K562 (cell line): ENCODE measurements around the gene BANP. TPM values are rescaled to one million over a fixed set of nuclear protein-coding genes. Genes with fewer than 3 reads are reported as not detected.

Experiments used
- ATAC-seq: fragments of 200-7000 bp; cut with Tn5 transposase; 3 replicates; pipeline ENCODE4 v1.9.1; 2020; ENCODE audit warnings: moderate library complexity
- BruUV-seq: library from RNA; stranded (reverse); fragments of 400-500 nt; replicated peaks from 2 replicates; lab custom pipeline; 2021; lab: Mats Ljungman, UMichigan
- CTCF ChIA-PET: fragments of 300-600 bp; formaldehyde crosslinking; extraction: SDS; loops from one replicate; lab custom pipeline; 2021; ENCODE audit warnings: low intra/inter-chr PET ratio; lab: Yijun Ruan, JAX
- POLR2A ChIA-PET: fragments of 300-600, 350-650 bp; sonication (Branson Sonifier 250); formaldehyde crosslinking; extraction: SDS; loops from one replicate; lab custom pipeline; 2021; ENCODE audit warnings: antibody characterized with exemption, inconsistent platforms; lab: Yijun Ruan, JAX
- DNase-seq, 4 experiments: peaks; one replicate each; pipeline versions ENCODE4 v3.0.0 to v3.0.0-alpha.2; 2011 to 2018; ENCODE audit warnings: low spot score in 3 of 4, mixed read lengths in 3 of 4; ENCODE audit errors: extremely low read depth in 1 of 4
- FAIRE-seq: peaks from 2 replicates; lab custom pipeline; 2011; peaks lifted over from hg19 to GRCh38; lab: Jason Lieb, UNC
- H2AFZ ChIP-seq: 2 replicates; pipeline ENCODE4 v1.6.0; 2011; ENCODE audit warnings: low read depth, low read length, control low read depth, inconsistent platforms
- H3K27ac ChIP-seq: fragments of 200-600 bp; 3 replicates; pipeline ENCODE4 v1.8.0; 2011; ENCODE audit warnings: low read depth, mild to moderate bottlenecking, control low read depth, inconsistent platforms, low read length, moderate library complexity, mixed read lengths; ENCODE audit errors: extremely low read depth
- H3K27me3 ChIP-seq, 2 experiments: fragments of 300-600 bp in 1 of 2; 2 replicates in 1 of 2; 3 replicates in 1 of 2; pipeline versions ENCODE4 v1.6.0 to v1.8.0; 2011; ENCODE audit warnings: inconsistent platforms in 2 of 2, low read length in 2 of 2, mild to moderate bottlenecking in 1 of 2, mixed read lengths in 1 of 2, moderate library complexity in 1 of 2; ENCODE audit not compliant: control insufficient read depth in 2 of 2, insufficient read depth in 2 of 2
- H3K36me3 ChIP-seq: fragments of 300-600 bp; 3 replicates; pipeline ENCODE4 v1.8.0; 2011; ENCODE audit warnings: mild to moderate bottlenecking, low read length, inconsistent platforms; ENCODE audit not compliant: control insufficient read depth, insufficient read depth
- H3K4me1 ChIP-seq, 2 experiments: fragments of 200-600 bp in 1 of 2; replicated peaks in 1 of 2; 2 replicates in 1 of 2; 3 replicates in 1 of 2; pipeline versions ENCODE4 v1.5.1 to v1.8.0; 2011; ENCODE audit warnings: inconsistent platforms in 2 of 2, low read length in 2 of 2, mild to moderate bottlenecking in 1 of 2, mixed read lengths in 1 of 2, moderate library complexity in 1 of 2; ENCODE audit not compliant: control insufficient read depth in 2 of 2, insufficient read depth in 2 of 2
- H3K4me2 ChIP-seq: 2 replicates; pipeline ENCODE4 v1.6.1; 2011; ENCODE audit warnings: low read length, control low read depth, inconsistent platforms, mixed read lengths; ENCODE audit not compliant: insufficient read depth
- H3K4me3 ChIP-seq: fragments of 200-600 bp; sonication (generic), shearing (Covaris generic); 2 replicates; pipeline ENCODE4 v1.5.1; 2016; ENCODE audit warnings: control low read depth, inconsistent platforms
- H3K79me2 ChIP-seq: fragments of 200-600 bp; 3 replicates; pipeline ENCODE4 v1.8.0; 2011; ENCODE audit warnings: low read length, inconsistent platforms; ENCODE audit not compliant: control insufficient read depth, insufficient read depth
- H3K9ac ChIP-seq, 2 experiments: 2 replicates each; pipeline versions ENCODE4 v1.6.0 to v1.6.1; 2011; ENCODE audit warnings: low read depth in 2 of 2, low read length in 2 of 2, control low read depth in 1 of 2, inconsistent platforms in 1 of 2, mild to moderate bottlenecking in 1 of 2, mixed read lengths in 1 of 2; ENCODE audit not compliant: insufficient read depth in 1 of 2
- H3K9me1 ChIP-seq: one replicate; pipeline ENCODE4 v1.6.0; 2011; ENCODE audit warnings: inconsistent platforms, mild to moderate bottlenecking, low read length, moderate library complexity; ENCODE audit not compliant: control insufficient read depth, insufficient read depth
- H3K9me3 ChIP-seq: replicated peaks from 2 replicates; pipeline ENCODE4 v1.5.1; 2011; ENCODE audit warnings: low read depth, low read length, inconsistent platforms; ENCODE audit not compliant: control insufficient read depth, insufficient read depth
- H4K20me1 ChIP-seq: replicated peaks from 2 replicates; pipeline ENCODE4 v1.6.1; 2011; ENCODE audit warnings: low read length, inconsistent platforms, mixed read lengths; ENCODE audit not compliant: control insufficient read depth, insufficient read depth
- HDAC1 ChIP-seq, 2 experiments: fragments of 450-650 bp; IDR thresholded peaks; 2 replicates each; pipeline ENCODE4 v1.6.1; 2016 to 2017; ENCODE audit warnings: inconsistent platforms in 1 of 2, mild to moderate bottlenecking in 1 of 2, moderate library complexity in 1 of 2
- MAFG ChIP-seq: fragments of 450-650 bp; conservative IDR thresholded peaks from 2 replicates; pipeline ENCODE4 v1.6.1; 2016; ENCODE audit warnings: missing genetic modification characterization, missing compliant biosample characterization
- NR2C1 ChIP-seq, 2 experiments: fragments of 450-650 bp; IDR thresholded peaks; 2 replicates each; pipeline ENCODE4 v1.6.1; 2017; ENCODE audit warnings: mild to moderate bottlenecking in 2 of 2, antibody characterized with exemption in 1 of 2, inconsistent platforms in 1 of 2, missing compliant biosample characterization in 1 of 2, missing genetic modification characterization in 1 of 2
- PYGO2 ChIP-seq: fragments of 450-650 bp; IDR thresholded peaks from 2 replicates; pipeline ENCODE4 v1.6.1; 2016; ENCODE audit warnings: mild to moderate bottlenecking, missing genetic modification characterization, moderate library complexity, missing compliant biosample characterization
- SPI1 ChIP-seq: IDR thresholded peaks from 2 replicates; pipeline ENCODE4 v1.6.1; 2011; ENCODE audit warnings: low read depth, low read length, control low read depth, borderline replicate concordance
- SRF ChIP-seq, 2 experiments: fragments of 250-450, 450-650 bp in 1 of 2; sonication (Bioruptor Pico) in 1 of 2; sonication (generic) in 1 of 2; formaldehyde crosslinking; IDR thresholded peaks; 2 replicates each; pipeline versions ENCODE4 v1.5.0 to v1.5.1; 2020 to 2022; ENCODE audit warnings: mild to moderate bottlenecking in 1 of 2, missing genetic modification reagents in 1 of 2
- UBTF ChIP-seq, 2 experiments: IDR thresholded peaks; 2 replicates each; pipeline ENCODE4 v1.6.1; 2012; ENCODE audit warnings: improper control_type of control experiment in 2 of 2, low read depth in 2 of 2, low read length in 2 of 2, borderline replicate concordance in 1 of 2
- ZC3H4 ChIP-seq: sonication (generic); formaldehyde crosslinking; IDR thresholded peaks from 2 replicates; pipeline ENCODE4 v1.9.0; 2021; ENCODE audit warnings: missing genetic modification reagents, borderline replicate concordance
- ZFPM2 ChIP-seq: fragments of 250-450 bp; sonication (Bioruptor Pico); IDR thresholded peaks from 2 replicates; pipeline ENCODE4 v1.5.1; 2022; ENCODE audit warnings: mild to moderate bottlenecking
- ZNF239 ChIP-seq: fragments of 250-450 bp; sonication (Bioruptor Pico); IDR thresholded peaks from 2 replicates; pipeline ENCODE4 v1.4.0; 2020; ENCODE audit warnings: mild to moderate bottlenecking
- ZNF316 ChIP-seq: fragments of 450-650 bp; IDR thresholded peaks from 2 replicates; pipeline ENCODE4 v1.6.1; 2016
- WGBS: fragments of 100-300 bp; shearing (Covaris generic); methylation state at CpG from one replicate; pipeline ENCODE4 v1.1.6; 2016; ENCODE audit warnings: low coverage, mixed read lengths; ENCODE audit not compliant: insufficient coverage; ENCODE audit errors: missing lambda C conversion rate; 5-methylcytosine and 5-hydroxymethylcytosine counted together
- in situ Hi-C: fragments of 300-500 bp; cut with MboI; formaldehyde crosslinking; loops from 4 replicates; pipeline ENCODE4 v1.15.0; 2018; ENCODE audit warnings: inconsistent platforms, mixed read lengths
- intact Hi-C: fragments of 100-400 bp; cut with micrococcal nuclease; formaldehyde crosslinking; loops from 2 replicates; pipeline ENCODE4 v1.14.2; 2022
- polyA plus RNA-seq, 8 experiments: library from polyadenylated mRNA; depleted of rRNA in 4 of 8; stranded (reverse) in 5 of 8; unstranded in 3 of 8; fragments of >200 nt; fragmentation: Nextera tagmentation in 2 of 8; fragmentation: Illumina TruSeq in 1 of 8; extraction: Ambion mirVana in 2 of 8; extraction: Trizol in 1 of 8; gene quantifications; 2 replicates each; pipeline versions ENCODE4 v1.2.1 to v1.2.3, GENCODE V29; 2011 to 2014; ENCODE audit warnings: inconsistent platforms in 1 of 8, missing spikeins in 1 of 8
- total RNA-seq, 7 experiments: library from RNA; depleted of rRNA in 6 of 7; stranded (reverse); fragments of >200 nt in 6 of 7; fragmentation: Illumina TruSeq in 2 of 7; extraction: Trizol in 2 of 7; gene quantifications; 2 replicates each; pipeline versions ENCODE4 v1.2.1 to v1.2.3, GENCODE V29; 2011 to 2021; ENCODE audit warnings: low replicate concordance in 1 of 7

BANP gene
- total and polyA plus RNA-seq, 9 of the 15 experiments (the other 6 are each of a cell fraction or from before 2014, with no cell fraction given) = 4.6 to 22.1 (median 15.6) TPM

- ChIA-PET POLR2A (interaction anchor here (0.5 to 0.7 kb wide), 2 partner anchors 30 to 319 kb away, joined by 3 read pairs; no protein-coding TSS in a partner anchor), CTCF (no interaction called here)
- FAIRE-seq = no peak
- no TSS peak for BruUV-seq
- Histone ChIP-seq H3K9me3 (no peaks in the 10 kb centered on the region), H3K9ac (peak overlapping the region in 1 of 2 experiments; percentile 70; a peak in 1 of 4 replicates), H3K4me2 (no peak overlapping the region), H3K9me1 (no peaks in the 10 kb centered on the region), H2AFZ (peak overlapping the region; percentile 63), H3K36me3 (peaks cover 15% of the 10 kb centered on the region; the same call in 2 of the 3 replicates), H3K27ac (no peak overlapping the region), H4K20me1 (no peaks in the 10 kb centered on the region), H3K27me3 (no peaks in the 10 kb centered on the region), H3K4me1 (peaks cover 19 to 29% of the 10 kb centered on the region in 2 experiments; a peak in 4 of 5 replicates), H3K4me3 (no peak overlapping the region), H3K79me2 (peaks cover 27% of the 10 kb centered on the region)
- in situ Hi-C loops (no loop called here), intact Hi-C loops (no loop called here)
- WGBS = 85% methylated on average over 16 of the region's 16 CpGs
- no peak for ATAC-seq
- DNase-seq = no peak
- 0 out of 2 replicates have a peak, but pooled peaks have one; percentile 12 for TF ChIP-seq SPI1
- 0 out of 2 replicates have a peak, but pooled peaks have one; percentile 86 for TF ChIP-seq ZNF316
- peak; percentile 50; the same call in 1 of the 2 replicates for TF ChIP-seq MAFG (tag)
- TF ChIP-seq NR2C1 (IDR thresholded peaks at IDR 0.05) = no peak
- TF ChIP-seq NR2C1 (tag; IDR thresholded peaks at IDR 0.05) = no peak
- TF ChIP-seq SRF (CRISPR knock-in tag; IDR thresholded peaks at IDR 0.05) = no peak
- TF ChIP-seq ZC3H4 (CRISPR knock-in tag) = no peak
- TF ChIP-seq ZNF239 (CRISPR knock-in tag) = no peak
- TF ChIP-seq UBTF (IDR thresholded peaks at IDR 0.05; ENCODE audit: borderline replicate concordance in 1 of 2, low read depth in 2 of 2, low read length in 2 of 2) = no peak
- TF ChIP-seq PYGO2 (tag) = no peak
- TF ChIP-seq HDAC1 (IDR thresholded peaks at IDR 0.05) = no peak
- TF ChIP-seq ZFPM2 (CRISPR knock-in tag) = no peak
These were observed 2.0 kb upstream of the BANP start for GRCh38 chr16:87949071-87949744.
